Measurements from ENCODE around the gene NELFCD.

DNA sequence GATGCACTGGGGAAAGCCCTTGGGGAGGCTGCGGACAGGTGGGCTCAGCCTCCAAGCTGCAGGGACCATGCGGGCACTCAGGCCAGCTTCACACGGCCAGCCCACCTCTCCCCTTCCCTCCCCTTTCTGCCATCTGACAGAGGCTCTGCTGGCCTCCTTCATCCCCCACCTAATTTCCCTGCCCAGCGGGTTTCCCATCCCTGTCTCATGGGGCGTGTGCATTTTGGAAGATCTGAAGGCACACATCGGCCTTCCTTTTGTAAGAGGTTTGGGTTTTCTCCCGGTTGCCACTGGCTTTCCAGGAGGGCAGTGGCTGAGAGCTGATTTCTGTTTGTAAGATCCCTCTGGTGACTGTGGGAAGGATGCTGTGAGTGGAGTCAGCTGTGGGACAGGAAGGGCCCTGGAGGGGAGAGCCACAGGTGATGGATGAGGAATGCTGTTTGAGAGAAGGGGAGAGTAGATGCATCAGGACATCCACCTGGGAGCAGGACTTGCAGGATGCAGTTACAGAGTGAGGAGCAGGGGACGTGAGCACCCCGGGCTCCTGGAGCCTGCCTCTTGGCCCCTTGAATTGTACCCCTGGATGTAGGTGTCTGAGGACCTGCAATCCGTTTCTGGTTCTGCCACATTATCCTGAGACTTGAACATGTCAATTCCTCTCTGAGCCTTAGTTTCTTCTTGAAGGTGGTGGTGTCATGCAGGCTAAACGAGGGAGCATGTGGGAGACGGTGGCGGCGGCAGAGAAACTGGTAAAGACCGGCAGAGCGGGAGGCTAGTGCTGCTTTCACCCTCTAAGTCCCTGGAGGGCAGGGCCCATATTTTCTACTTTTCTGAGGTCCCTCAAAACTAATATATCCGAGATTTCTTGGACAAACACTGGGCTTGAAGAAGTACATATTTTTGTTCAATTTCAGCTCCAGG is 32.2 kb downstream of the NELFCD start:
- no peak for TF ChIP-seq FOXM1 (IDR thresholded peaks at IDR 0.05; ENCODE audit: borderline replicate concordance)
- TF ChIP-seq SP1 (IDR thresholded peaks at IDR 0.05): no peak
- no peak for TF ChIP-seq L3MBTL2 (conservative IDR thresholded peaks at IDR 0.05)
- TF ChIP-seq TARDBP (IDR thresholded peaks at IDR 0.05): no peak

All from HEK293T (cell line).